ENCODE data around the gene AFMID. TPM values are rescaled to one million over a fixed set of nuclear protein-coding genes. Genes with fewer than 3 reads are reported as not detected.
A peak's percentile ranks its signal among the peaks of the same experiment; 100 is the strongest.

The AFMID gene
- total and polyA plus RNA-seq, 2 of the 13 experiments (the other 11 are each of a cell fraction or from before 2014, with no cell fraction given): 249 to 270 TPM

DNA sequence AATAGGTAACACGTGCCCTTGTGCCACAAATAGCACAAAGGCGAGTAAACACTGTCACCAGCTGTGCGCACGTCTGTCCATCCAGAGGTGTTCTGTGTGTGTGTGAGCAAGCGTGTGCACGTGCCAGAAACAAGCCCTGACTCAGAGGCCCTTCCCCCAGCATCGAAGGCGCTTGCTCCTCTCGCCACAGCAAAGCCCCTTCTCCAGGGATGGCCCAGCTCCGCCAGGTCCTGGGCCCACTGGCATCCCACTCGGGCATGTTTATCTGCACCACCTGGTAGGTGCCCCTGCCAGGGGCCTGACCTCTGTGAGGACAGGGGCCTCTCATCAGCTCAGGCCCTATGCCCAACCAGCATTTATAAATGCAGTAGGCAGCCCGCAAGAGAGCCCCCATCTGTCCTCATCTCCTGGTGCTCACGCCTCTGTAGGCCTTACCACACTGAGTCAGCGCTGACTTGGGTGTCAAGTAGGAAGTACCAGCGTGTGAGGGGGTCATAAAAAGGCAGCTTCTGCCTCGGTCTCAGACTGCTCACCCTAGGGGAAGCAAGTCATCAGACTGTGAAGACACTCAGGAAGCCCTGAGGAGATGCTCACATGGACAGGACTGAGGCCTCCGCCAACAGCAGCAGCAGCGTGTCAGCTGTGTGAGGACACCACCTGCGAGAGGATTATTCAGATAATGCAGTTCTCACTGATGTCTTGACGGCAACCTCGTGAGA is 55.0 kb downstream of the AFMID start (continued):
- TF ChIP-seq, protein P1, sequence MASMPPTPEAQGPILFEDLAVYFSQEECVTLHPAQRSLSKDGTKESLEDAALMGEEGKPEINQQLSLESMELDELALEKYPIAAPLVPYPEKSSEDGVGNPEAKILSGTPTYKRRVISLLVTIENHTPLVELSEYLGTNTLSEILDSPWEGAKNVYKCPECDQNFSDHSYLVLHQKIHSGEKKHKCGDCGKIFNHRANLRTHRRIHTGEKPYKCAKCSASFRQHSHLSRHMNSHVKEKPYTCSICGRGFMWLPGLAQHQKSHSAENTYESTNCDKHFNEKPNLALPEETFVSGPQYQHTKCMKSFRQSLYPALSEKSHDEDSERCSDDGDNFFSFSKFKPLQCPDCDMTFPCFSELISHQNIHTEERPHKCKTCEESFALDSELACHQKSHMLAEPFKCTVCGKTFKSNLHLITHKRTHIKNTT (CRISPR knock-in tag; IDR thresholded peaks at IDR 0.05): no peak
- TF ChIP-seq ZNF24 (IDR thresholded peaks at IDR 0.05) (no peak), ZNF138 (CRISPR knock-in tag; IDR thresholded peaks at IDR 0.05; ENCODE audit: low read depth) (no peak; the same call in 1 of the 2 replicates), ZNF740 (CRISPR knock-in tag; IDR thresholded peaks at IDR 0.05) (no peak), SRSF9 (IDR thresholded peaks at IDR 0.05; ENCODE audit: borderline replicate concordance, insufficient read depth, low read depth, low read length, poor library complexity, severe bottlenecking) (no peak), TGIF2 (CRISPR knock-in tag; IDR thresholded peaks at IDR 0.05) (no peak), PHB2 (IDR thresholded peaks at IDR 0.05; ENCODE audit: partially characterized antibody) (no peak), ZSCAN20 (CRISPR knock-in tag; IDR thresholded peaks at IDR 0.05; ENCODE audit: borderline replicate concordance) (no peak), POLR2AphosphoS5 (IDR thresholded peaks at IDR 0.05; ENCODE audit: low read depth, low read length) (no peak), SNRNP70 (IDR thresholded peaks at IDR 0.05; ENCODE audit: low read depth, low read length) (no peak), ZNF547 (CRISPR knock-in tag; IDR thresholded peaks at IDR 0.05) (no peak), KAT8 (CRISPR knock-in tag; IDR thresholded peaks at IDR 0.05) (no peak), XRCC5 (optimal IDR thresholded peaks at IDR 0.05; ENCODE audit: low read length) (no peak), IRX3 (CRISPR knock-in tag; IDR thresholded peaks at IDR 0.05; ENCODE audit: borderline replicate concordance, low read depth) (no peak), ZNF589 (CRISPR knock-in tag; conservative IDR thresholded peaks at IDR 0.05) (no peak), BHLHE40 (IDR thresholded peaks at IDR 0.05; ENCODE audit: low read length) (peak; percentile 92), MED8 (CRISPR knock-in tag; IDR thresholded peaks at IDR 0.05; ENCODE audit: insufficient replicate concordance) (no peak), MZF1 (CRISPR knock-in tag; IDR thresholded peaks at IDR 0.05; ENCODE audit: borderline replicate concordance) (0 out of 2 replicates have a peak, but pooled peaks have one; percentile 79), POLR2G (IDR thresholded peaks at IDR 0.05; ENCODE audit: low read depth, low read length) (no peak), ZNF225 (CRISPR knock-in tag; IDR thresholded peaks at IDR 0.05) (peak; percentile 65; the same call in 1 of the 2 replicates), ZNF30 (CRISPR knock-in tag; IDR thresholded peaks at IDR 0.05) (no peak), TARDBP (CRISPR knock-in tag; IDR thresholded peaks at IDR 0.05) (no peak), ZBTB42 (CRISPR knock-in tag; IDR thresholded peaks at IDR 0.05) (no peak)
- TF ChIP-seq, protein P2, sequence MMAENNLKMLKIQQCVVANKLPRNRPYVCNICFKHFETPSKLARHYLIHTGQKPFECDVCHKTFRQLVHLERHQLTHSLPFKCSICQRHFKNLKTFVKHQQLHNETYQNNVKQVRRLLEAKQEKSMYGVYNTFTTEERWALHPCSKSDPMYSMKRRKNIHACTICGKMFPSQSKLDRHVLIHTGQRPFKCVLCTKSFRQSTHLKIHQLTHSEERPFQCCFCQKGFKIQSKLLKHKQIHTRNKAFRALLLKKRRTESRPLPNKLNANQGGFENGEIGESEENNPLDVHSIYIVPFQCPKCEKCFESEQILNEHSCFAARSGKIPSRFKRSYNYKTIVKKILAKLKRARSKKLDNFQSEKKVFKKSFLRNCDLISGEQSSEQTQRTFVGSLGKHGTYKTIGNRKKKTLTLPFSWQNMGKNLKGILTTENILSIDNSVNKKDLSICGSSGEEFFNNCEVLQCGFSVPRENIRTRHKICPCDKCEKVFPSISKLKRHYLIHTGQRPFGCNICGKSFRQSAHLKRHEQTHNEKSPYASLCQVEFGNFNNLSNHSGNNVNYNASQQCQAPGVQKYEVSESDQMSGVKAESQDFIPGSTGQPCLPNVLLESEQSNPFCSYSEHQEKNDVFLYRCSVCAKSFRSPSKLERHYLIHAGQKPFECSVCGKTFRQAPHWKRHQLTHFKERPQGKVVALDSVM (CRISPR knock-in tag; IDR thresholded peaks at IDR 0.05): no peak

Measured in HepG2 (cell line).